HG02981 (cell line): ENCODE data around the gene SEMA3D.

Experiments used
- ATAC-seq: cut with Tn5 transposase; IDR thresholded peaks from one replicate; pipeline ENCODE4 v1.9.1; 2021; ENCODE audit warnings: mild to moderate bottlenecking, moderate library complexity; ENCODE audit not compliant: unreplicated experiment

SEMA3D gene

GRCh38 chr7:85081846-85082245 lies 105.0 kb downstream of the SEMA3D start:
- ATAC-seq: no peak

- ATAC-seq: no peak
Measured at GRCh38 chr7:85081392-85081791, 105.5 kb downstream of the SEMA3D start.

DNA sequence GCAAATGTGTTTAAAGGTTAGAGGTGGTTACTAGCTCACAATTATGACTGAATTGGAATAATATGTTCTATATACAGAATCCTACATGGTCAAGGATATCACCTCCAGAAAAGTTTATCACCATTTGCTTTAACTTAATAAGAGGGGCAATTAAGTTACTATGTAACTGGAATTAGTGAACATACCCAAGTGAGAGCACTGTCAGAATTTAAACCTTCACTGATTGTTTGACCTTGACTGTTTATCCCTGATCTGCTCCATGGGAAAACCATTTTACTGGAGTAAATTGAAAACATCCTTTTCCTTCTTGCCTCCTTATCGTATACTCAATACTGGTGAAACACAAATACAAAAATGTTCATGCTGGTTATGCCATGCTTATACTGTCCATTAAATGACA lies 107.4 kb downstream of the SEMA3D start:
- no peak for ATAC-seq

DNA sequence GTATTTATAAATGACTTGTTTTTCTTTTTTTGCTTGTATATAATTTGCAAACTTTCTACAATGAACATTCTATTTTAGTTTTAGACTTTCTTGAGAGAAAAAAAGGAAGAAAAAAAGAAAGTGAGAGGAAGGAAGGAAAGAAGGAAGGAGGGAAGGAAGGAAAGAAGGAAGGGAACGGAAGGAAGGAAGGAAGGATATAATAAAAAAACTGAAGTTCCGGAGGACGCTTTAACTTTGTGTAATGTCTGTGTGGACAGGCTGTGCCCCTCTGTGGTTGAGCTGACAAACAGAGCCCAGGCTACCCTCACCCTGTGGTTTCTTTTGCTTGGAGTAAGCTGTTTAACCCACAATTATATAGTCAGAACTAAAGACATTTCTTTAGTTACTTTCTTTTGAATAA lies 108.7 kb downstream of the SEMA3D start:
- ATAC-seq: no peak

DNA sequence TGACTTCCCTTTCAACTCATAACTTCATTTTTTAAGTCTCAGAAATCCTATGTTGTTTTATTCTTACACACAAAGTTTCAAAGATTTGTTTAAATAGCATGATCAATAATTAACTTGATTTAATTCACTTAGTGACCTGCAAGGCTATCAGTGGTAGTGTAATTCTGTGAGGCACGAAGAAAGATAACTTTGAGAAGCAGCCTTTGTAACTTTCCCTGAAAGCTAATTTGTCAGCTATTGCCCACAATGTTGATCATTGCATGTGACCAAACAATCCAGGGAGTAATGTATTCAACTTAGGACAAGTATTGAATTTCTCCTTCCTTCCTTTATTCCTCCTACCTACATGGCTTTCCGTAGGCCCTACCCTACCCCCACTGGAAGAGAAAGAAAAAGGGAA lies 111.0 kb downstream of the SEMA3D start:
- no peak for ATAC-seq

GRCh38 chr7:85074992-85075391 lies 111.9 kb downstream of the SEMA3D start:
- no peak for ATAC-seq

GRCh38 chr7:85074016-85074415 lies 112.8 kb downstream of the SEMA3D start:
- no peak for ATAC-seq

GRCh38 chr7:85070967-85071628 lies 115.8 kb downstream of the SEMA3D start:
- ATAC-seq: no peak

DNA sequence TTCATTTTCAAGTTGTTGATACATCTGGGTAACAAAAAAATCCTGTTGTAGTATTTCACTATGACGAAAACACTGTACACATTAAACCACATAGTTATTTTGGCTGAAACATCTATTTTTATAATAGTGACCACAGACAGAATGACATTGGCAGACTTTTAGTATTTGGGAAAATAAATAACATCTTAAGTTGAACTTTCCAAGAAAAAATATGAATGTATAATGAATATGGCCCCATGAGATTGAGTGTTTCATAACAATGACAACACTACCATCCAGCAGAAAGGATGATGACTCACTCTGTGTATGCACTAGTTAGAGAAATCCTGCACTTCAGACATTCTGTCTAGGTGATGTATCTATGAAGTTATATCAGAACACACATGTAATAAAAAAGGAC lies 118.1 kb downstream of the SEMA3D start:
- no peak for ATAC-seq

- no peak for ATAC-seq
Measured at GRCh38 chr7:85067371-85067770, 119.5 kb downstream of the SEMA3D start.

- ATAC-seq: no peak
Measured at GRCh38 chr7:85065888-85066485, 120.9 kb downstream of the SEMA3D start.

DNA sequence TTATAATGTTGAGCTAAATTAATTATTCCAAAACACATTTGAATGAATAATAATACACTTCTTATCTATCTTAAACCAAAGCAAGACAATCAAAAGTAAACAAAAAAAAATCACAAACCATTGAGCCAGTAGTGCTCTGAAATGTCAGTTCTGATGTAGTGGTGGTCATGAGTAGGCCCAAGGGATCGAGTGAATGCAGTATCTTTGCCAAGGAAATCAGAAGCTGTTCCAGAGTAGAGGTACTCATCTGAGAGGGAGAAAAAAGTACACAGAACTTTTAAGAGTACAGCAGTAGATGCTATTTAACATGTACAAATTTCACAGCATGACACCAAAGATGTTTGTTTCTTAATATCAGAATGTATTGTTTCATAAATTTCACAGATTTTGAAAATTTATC lies 121.5 kb downstream of the SEMA3D start:
- ATAC-seq: no peak

DNA sequence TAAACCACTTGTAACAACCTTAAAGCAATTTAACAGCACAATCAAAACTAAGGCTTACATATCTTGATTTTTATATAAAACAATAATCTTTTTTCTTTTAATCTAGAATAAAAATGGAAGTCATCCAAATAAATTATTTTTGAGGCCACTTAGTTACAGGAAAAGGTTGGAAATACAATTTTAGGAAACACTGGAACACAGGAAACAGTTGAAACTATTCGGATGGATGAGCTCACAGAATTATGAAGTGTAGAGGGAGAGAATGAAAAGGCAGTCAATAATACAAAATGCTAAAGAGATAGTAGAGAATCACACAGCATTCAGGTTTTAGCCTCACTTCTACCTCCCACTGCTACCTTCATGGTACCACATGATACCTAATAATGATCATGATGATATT lies 124.2 kb downstream of the SEMA3D start:
- ATAC-seq: no peak

GRCh38 chr7:85061456-85061855 lies 125.4 kb downstream of the SEMA3D start:
- no peak for ATAC-seq

DNA sequence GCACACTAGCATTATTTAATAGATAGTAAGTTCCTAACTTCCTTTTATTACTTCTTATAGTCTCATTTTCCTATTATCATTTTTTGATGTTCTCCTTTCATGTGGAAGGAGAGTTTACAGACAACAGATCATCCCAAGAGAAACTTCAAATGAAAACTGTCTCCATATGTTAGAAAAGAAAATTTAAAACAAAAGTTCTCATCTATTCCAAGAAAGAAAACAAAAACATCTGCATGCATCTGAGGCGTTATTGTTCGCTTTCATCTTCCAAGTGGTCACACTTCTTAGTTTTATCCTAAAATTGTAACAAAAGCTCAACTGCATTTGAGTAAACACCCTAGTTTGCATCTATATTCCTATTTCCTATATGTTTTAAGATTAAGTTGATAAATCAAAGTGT lies 126.2 kb downstream of the SEMA3D start:
- no peak for ATAC-seq

GRCh38 chr7:85055906-85056305 lies 130.9 kb downstream of the SEMA3D start:
- ATAC-seq: no peak

DNA sequence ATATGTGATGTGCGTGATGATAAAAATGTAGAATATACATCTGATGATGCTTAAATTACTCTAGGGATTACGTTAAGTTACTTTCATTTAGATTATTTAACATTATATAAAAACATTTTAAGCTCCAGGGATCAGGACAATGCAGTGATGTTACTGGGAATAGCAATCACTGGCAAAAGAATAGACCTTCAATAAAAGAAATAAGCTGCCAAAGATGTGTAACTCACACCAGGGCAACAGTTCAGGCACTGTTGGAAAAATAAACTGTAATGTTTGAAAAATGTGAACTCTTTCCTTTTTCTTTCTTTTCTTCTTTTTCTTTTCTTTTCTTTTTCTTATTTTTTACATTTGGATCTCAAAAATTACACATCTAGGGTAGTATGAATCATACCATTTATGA lies 131.7 kb downstream of the SEMA3D start:
- ATAC-seq: no peak

- no peak for ATAC-seq
Measured at GRCh38 chr7:85054306-85054705, 132.6 kb downstream of the SEMA3D start.

DNA sequence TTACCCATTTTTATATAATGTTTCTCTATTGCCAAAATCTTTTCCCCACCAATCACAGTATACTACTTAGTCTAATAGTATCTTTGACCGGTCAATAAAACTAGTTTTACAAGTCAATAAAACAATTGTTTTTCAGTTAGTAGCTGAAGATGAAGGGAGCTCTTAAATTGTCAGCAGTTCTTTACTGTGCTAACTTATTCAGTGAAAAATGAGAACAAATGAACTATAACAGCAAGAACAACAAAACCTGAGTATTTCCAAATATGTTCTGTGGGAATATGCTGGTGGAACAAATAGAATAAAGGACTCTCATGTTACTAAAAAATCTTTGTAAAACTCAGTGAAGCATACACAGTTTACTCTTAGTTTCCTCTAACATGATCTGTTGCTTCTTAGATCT lies 134.0 kb downstream of the SEMA3D start:
- ATAC-seq: no peak

DNA sequence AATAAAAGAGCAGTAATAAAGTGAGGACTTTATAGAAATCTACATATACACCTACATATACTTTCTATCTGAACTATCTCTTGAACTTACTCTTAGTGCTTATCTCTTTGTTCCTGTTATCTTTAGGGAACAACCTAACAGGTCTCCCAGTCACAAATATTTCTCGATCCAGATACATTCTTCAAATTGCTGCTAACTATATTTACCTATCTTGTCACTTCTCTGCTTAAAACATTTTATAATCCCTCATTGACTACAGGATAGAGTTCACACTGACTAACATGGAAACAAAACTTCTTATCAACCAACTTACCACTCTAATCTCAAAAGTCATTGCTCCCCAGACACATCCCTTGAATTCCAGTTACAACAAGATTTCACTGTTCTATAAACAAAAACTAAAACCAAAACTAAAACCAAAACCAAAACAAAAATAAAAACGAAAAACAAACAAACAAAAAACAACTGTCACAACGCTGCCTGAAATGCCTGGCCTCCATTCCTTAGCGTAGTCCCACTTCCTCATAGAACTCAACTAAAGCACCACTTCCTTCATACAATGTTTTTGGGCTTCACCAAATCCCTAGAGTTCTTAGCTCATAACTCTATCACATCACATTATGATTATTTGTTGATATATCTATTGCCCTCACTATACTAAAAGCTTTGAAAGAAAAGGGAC lies 134.7 kb downstream of the SEMA3D start:
- no peak for ATAC-seq

DNA sequence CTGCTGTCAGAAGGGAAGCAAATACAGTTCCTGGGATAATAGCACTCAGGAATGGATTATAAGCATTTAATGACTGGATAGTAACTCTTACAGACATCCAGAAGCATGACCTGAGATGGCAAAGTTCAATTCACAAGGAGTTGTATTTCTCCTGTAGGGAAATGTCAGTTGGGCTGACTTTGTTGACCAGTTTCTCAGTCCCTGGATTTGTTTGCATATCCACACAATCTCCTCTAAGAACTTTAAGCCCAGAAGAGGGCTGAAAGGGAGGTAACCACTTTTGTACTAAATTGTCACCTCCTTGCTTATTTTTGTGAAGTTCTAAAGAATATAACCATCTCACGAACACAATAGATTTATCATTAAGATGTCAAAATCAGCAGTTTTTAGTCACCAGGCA lies 140.3 kb downstream of the SEMA3D start:
- ATAC-seq: no peak

GRCh38 chr7:85041605-85042216 lies 145.1 kb downstream of the SEMA3D start:
- ATAC-seq: peak; percentile 55
